Duodenal mucosa (tissue), 2 donors: ENCODE results near the gene MNT.

ENCODE experiments used
- H3K27ac ChIP-seq: one replicate; pipeline ENCODE4 v1.7.0; 2013; ENCODE audit warnings: low read depth, low read length
- H3K27me3 ChIP-seq, 2 donors: one replicate each; pipeline ENCODE4 v1.7.0; 2013; ENCODE audit warnings: low read length in 2 of 2, control low read depth in 1 of 2; ENCODE audit not compliant: insufficient read depth in 2 of 2, control insufficient read depth in 1 of 2
- H3K36me3 ChIP-seq, 2 donors: one replicate each; pipeline ENCODE4 v1.7.0; 2013; ENCODE audit warnings: low read length in 2 of 2, control low read depth in 1 of 2; ENCODE audit not compliant: insufficient read depth in 2 of 2, control insufficient read depth in 1 of 2
- H3K4me1 ChIP-seq, 2 donors: one replicate each; pipeline ENCODE4 v1.7.0; 2013; ENCODE audit warnings: low read length in 2 of 2, control low read depth in 1 of 2; ENCODE audit not compliant: insufficient read depth in 2 of 2, control insufficient read depth in 1 of 2
- H3K4me3 ChIP-seq, 2 donors: one replicate each; pipeline ENCODE4 v1.7.0; 2013; ENCODE audit warnings: low read length in 2 of 2, low read depth in 1 of 2
- H3K9ac ChIP-seq, 2 donors: one replicate each; pipeline ENCODE4 v1.7.0; 2013; ENCODE audit warnings: low read length in 2 of 2, low read depth in 1 of 2
- H3K9me3 ChIP-seq, 2 donors: one replicate each; pipeline ENCODE4 v1.7.0; 2013; ENCODE audit warnings: low read length in 2 of 2, control low read depth in 1 of 2; ENCODE audit not compliant: control insufficient read depth in 1 of 2

The MNT gene

DNA sequence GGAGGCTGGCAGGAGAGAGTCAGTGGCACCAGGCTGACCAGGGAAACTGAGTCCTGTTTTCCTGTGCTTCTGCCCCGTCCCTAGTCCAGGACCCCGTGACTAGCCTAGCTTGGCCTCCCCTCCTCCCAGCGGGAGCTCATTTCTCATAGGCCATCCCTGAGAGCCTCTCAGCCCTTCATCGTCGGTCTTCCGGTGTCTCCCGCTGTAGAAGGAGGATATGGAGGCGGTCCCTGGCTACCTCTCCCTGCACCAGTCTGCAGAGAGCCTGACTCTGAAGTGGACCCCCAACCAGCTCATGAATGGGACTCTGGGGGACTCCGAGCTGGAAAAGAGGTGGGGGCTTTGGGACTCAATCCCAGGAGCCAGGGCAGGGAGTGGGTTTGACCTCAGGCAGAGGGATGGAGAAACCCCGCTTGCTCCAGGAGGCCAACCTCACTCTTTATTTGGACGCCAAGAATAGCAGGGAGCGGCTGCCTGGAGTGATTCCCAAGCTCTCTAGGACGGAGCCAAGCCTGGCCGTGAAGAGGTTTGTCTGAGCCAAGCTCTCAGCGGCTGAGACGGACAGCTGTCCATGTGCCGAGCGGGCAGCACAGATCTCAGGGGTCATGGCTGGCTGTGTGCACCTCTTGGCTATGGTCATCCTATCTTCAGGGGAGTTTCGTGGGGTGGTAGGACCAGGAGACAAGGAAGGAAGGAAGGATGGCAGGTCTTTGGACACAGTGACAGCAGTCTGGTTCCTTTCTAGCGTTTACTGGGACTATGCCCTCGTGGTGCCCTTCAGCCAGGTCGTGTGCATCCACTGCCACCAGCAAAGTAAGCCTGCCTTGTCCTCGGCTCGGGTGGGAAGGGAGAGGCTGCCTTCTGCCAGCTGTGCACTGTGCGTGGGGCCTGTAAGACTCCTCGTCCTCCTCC is 36.8 kb downstream of the MNT start:
- Histone ChIP-seq H3K9ac (no peak overlapping the region), H3K9me3 (no peaks in the 10 kb centered on the region), H3K4me3 (no peak overlapping the region), H3K36me3 (peaks cover 3 to 29% of the 10 kb centered on the region in 2 donors), H3K27me3 (no peaks in the 10 kb centered on the region), H3K4me1 (peaks cover 14 to 15% of the 10 kb centered on the region in 2 donors), H3K27ac (no peak overlapping the region)

DNA sequence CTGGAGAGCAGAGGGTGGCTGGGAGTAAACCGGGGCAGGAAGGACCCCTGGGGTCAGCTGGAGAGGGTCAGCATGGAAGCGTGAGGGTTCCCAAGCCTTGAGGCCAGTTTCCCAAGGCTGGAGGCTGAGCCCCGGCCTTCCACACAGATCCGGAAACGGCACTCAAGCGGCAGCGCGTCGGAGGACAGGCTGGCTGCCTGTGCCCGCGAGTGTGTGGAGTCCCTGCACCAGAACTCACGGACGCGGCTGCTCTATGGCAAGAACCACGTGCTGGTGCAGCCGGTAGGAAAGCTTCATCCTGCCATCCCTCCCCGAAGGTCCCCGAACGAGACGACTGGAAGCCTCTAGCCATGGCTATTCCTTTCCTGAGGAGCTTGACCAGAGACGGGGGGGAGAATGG is 37.5 kb downstream of the MNT start:
- Histone ChIP-seq H3K4me1 (peaks cover 17 to 20% of the 10 kb centered on the region in 2 donors), H3K9me3 (no peaks in the 10 kb centered on the region), H3K27ac (no peak overlapping the region), H3K27me3 (no peaks in the 10 kb centered on the region), H3K9ac (no peak overlapping the region), H3K4me3 (no peak overlapping the region), H3K36me3 (peaks cover 3 to 29% of the 10 kb centered on the region in 2 donors)

DNA sequence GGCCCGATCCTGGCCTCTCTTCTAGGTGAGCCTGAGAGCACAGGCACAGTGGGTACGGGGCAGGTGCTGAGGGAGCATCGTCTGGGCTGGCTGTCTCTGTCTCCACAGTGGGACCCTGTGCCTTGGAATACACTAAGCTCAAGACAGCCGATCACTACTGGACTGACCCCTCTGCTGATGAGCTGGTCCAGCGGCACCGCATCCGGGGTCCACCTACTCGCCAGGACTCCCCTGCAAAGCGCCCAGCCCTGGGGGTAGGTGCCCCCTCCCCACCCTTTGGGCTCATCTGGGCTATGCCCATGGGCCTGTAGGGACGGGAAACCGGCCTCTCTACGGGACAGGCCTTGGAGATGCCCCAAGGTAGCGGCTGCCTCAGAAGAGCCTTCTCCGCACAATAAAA is 38.0 kb downstream of the MNT start:
- no peaks in the 10 kb centered on the region for H3K27me3 ChIP-seq
- H3K4me3 ChIP-seq = no peak overlapping the region
- H3K9me3 ChIP-seq = no peaks in the 10 kb centered on the region
- no peak overlapping the region for H3K9ac ChIP-seq
- peaks cover 17 to 22% of the 10 kb centered on the region in 2 donors for H3K4me1 ChIP-seq
- H3K36me3 ChIP-seq = peaks cover 3 to 29% of the 10 kb centered on the region in 2 donors
- H3K27ac ChIP-seq = no peak overlapping the region

DNA sequence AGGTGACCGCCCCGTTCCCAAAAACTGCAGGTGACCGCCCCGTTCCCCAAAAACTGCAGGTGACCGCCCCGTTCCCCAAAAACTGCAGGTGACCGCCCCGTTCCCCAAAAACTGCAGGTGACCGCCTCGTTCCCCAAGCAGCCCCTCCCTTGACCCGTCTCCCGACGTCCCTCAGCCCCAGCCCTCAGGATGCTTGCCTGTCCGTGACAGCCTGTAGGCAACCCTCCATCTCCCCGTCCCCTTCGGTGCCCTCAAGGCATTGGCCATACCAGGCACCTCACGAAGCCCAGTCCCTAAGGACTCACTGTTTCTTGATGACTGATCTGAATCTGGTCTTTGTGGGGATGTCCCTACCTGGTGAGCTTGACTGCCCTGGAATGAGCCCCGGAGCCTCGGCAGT is 38.4 kb downstream of the MNT start:
- Histone ChIP-seq H3K4me1 (peaks cover 17 to 22% of the 10 kb centered on the region in 2 donors), H3K9ac (no peak overlapping the region), H3K9me3 (no peaks in the 10 kb centered on the region), H3K4me3 (no peak overlapping the region), H3K36me3 (peaks cover 3 to 29% of the 10 kb centered on the region in 2 donors), H3K27ac (no peak overlapping the region), H3K27me3 (no peaks in the 10 kb centered on the region)

DNA sequence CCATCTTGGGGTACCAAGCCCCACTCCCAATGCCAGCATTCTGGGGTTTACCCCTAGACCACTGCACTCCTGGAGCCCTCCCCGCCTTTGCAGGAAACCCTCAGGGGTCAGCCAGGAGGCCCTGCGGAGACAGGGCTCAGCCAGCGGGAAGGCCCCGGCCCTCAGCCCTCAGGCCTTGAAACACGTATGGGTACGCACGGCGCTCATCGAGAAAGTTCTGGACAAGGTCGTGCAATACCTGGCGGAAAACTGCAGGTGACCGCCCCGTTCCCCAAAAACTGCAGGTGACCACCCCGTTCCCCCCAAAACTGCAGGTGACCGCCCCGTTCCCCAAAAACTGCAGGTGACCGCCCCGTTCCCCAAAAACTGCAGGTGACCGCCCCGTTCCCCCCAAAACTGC is 38.8 kb downstream of the MNT start:
- peaks cover 3 to 28% of the 10 kb centered on the region in 2 donors for H3K36me3 ChIP-seq

DNA sequence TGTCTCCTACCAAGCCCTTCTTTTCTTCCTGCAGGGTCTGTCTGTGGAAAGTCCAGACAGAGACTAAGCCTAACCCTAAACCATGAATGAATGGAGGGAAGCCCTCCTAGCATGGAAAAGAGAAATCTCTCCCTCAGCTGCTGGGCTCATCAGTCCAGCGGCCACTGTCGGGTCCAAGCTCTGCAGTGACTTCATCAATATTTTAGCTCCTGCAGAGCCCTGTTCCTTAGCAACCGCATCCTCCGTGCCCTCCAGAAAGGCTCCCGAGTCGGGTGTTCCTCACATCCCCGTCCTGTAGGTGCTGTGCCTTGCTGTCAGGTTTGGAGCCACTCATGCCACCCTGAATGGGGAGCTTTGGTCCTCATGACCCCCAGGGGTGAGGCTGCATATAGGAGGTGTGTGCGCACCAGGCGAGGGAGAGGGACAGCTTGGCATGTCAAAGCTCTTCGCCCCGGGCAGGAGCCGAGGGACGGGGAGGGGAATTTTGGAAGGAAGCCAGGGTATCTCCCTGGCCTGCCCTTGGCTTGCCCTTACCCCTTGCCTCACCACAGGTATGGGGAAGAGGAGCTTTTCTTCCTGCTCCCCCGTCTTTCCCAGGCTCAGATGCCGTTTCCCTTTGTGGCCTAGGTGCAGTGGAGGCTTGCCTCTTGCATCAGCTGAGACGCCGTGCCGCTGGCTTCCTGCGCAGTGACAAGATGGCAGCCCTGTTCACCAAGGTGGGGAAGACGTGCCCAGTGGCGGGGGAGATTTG is 39.7 kb downstream of the MNT start:
- Histone ChIP-seq H3K27me3 (no peaks in the 10 kb centered on the region), H3K9ac (no peak overlapping the region), H3K4me1 (peaks cover 17 to 22% of the 10 kb centered on the region in 2 donors), H3K36me3 (peaks cover 3 to 24% of the 10 kb centered on the region in 2 donors), H3K9me3 (no peaks in the 10 kb centered on the region), H3K27ac (no peak overlapping the region), H3K4me3 (no peak overlapping the region)

More for the DNA sequence above, 38.8 kb downstream of the MNT start:
- H3K9me3 ChIP-seq = no peaks in the 10 kb centered on the region
- no peak overlapping the region for H3K9ac ChIP-seq
- H3K27ac ChIP-seq = no peak overlapping the region
- no peaks in the 10 kb centered on the region for H3K27me3 ChIP-seq
- no peak overlapping the region for H3K4me3 ChIP-seq
- H3K4me1 ChIP-seq = peaks cover 17 to 22% of the 10 kb centered on the region in 2 donors

DNA sequence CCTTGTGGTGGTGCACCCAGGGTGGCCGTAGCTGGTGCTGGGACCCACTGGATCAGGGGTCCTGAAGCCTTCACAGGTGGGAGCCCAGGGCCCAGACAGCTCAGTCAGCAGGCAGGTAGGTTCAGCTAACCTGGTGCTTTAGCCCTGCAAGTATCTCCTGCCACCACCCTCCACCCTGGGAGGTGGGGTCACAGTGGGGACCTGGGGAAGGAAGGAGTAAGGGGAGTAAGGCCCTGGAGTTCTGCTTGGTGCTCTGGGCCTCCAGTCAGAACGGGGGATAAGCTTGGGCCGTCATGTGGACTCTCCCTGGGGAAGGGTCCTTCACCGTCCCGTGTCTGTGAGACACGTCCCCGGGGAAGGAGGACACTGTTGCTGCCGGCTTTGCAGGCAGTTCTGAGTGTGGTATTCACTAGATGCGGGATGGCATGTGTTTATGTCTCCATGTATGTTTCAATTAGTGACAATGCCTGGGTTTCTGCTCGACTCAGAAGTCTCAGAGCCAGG is 42.9 kb downstream of the MNT start:
- H3K27me3 ChIP-seq = no peaks in the 10 kb centered on the region
- H3K36me3 ChIP-seq = peaks cover 0 to 5% of the 10 kb centered on the region in 2 donors
- no peak overlapping the region for H3K4me3 ChIP-seq
- peaks cover 17 to 22% of the 10 kb centered on the region in 2 donors for H3K4me1 ChIP-seq
- H3K9me3 ChIP-seq = no peaks in the 10 kb centered on the region
- H3K9ac ChIP-seq = no peak overlapping the region
- no peak overlapping the region for H3K27ac ChIP-seq

DNA sequence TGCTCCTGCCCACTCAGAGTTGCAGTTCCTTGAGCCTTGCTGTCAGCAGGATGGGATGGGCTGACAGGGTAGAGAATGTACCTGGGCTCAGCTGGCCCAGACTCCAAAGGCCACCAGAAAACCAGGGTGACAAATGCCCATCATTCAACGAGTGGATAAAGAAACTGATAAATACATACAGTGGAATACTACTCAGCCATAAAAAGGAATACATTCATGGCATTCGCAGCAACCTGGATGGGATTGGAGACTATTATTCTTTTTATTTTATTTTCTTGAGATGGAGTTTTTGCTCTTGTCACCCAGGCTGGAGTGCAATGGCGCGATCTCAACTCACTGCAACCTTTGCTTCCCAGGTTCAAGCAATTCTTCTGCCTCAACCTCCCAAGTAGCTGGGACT is 43.6 kb downstream of the MNT start:
- no peak overlapping the region for H3K9ac ChIP-seq
- no peak overlapping the region for H3K27ac ChIP-seq
- H3K27me3 ChIP-seq = no peaks in the 10 kb centered on the region
- H3K4me1 ChIP-seq = peaks cover 17 to 22% of the 10 kb centered on the region in 2 donors
- no peaks in the 10 kb centered on the region for H3K9me3 ChIP-seq
- peaks cover 0 to 5% of the 10 kb centered on the region in 2 donors for H3K36me3 ChIP-seq
- H3K4me3 ChIP-seq = no peak overlapping the region

DNA sequence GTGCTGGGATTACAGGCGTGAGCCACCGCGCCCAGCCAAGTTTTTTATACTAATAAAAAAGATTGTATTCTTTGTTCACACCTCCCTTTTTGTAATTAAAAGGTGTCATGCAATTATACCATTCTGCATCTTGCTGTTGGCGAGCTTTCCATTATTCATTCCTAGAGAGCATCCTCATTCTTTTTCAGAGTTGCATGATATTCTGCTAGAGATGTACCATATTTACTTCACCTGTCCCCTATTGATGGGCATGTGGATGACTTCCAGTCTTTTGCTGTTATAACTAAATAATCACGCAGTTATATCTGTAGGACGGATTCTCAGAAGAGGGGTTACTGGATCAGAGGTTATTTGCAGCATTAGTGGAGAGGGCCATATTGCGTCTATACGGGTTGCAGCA is 46.5 kb downstream of the MNT start:
- Histone ChIP-seq H3K27ac (no peak overlapping the region), H3K36me3 (no peaks in the 10 kb centered on the region), H3K27me3 (no peaks in the 10 kb centered on the region), H3K9me3 (no peaks in the 10 kb centered on the region), H3K4me1 (peaks cover 4 to 10% of the 10 kb centered on the region in 2 donors), H3K4me3 (no peak overlapping the region), H3K9ac (no peak overlapping the region)

DNA sequence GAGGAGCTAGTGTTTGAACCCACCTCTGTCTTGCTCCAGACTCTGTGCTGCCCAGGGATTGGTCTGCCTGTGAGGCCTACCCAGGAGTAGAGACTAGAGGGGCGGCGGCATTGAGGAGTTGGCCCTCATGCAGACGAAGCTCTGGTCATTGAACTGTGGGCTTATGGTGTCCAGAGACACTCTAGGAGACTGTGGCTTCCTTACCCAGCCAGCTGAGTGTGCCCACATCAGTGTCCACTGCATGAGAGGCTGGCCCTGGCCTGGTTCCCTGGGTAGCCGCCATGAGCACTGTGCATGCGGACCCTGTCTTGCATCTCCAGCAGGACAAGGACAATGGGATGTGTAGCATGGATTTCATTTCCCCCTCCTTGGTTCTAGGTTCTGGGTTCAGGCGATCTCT is 49.6 kb downstream of the MNT start:
- H3K36me3 ChIP-seq = no peaks in the 10 kb centered on the region
- H3K4me1 ChIP-seq = peaks cover 8 to 12% of the 10 kb centered on the region in 2 donors
- H3K4me3 ChIP-seq = no peak overlapping the region
- no peak overlapping the region for H3K27ac ChIP-seq
- H3K9ac ChIP-seq = no peak overlapping the region
- no peaks in the 10 kb centered on the region for H3K9me3 ChIP-seq
- H3K27me3 ChIP-seq = no peaks in the 10 kb centered on the region
